ENCODE measurements around the gene STT3B.
"Not testable (repeated sequence)": the region's sequence is repeated elsewhere in the genome, so short reads cannot be mapped to it uniquely, and the experiment has no call there.

STT3B gene

GRCh38 chr3:31596176-31596575, 63.5 kb downstream of the STT3B start:
- TF ChIP-seq, protein P1, sequence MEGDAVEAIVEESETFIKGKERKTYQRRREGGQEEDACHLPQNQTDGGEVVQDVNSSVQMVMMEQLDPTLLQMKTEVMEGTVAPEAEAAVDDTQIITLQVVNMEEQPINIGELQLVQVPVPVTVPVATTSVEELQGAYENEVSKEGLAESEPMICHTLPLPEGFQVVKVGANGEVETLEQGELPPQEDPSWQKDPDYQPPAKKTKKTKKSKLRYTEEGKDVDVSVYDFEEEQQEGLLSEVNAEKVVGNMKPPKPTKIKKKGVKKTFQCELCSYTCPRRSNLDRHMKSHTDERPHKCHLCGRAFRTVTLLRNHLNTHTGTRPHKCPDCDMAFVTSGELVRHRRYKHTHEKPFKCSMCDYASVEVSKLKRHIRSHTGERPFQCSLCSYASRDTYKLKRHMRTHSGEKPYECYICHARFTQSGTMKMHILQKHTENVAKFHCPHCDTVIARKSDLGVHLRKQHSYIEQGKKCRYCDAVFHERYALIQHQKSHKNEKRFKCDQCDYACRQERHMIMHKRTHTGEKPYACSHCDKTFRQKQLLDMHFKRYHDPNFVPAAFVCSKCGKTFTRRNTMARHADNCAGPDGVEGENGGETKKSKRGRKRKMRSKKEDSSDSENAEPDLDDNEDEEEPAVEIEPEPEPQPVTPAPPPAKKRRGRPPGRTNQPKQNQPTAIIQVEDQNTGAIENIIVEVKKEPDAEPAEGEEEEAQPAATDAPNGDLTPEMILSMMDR (conservative IDR thresholded peaks at IDR 0.05): no peak
- no peak overlapping the region for H3K27ac ChIP-seq

DNA sequence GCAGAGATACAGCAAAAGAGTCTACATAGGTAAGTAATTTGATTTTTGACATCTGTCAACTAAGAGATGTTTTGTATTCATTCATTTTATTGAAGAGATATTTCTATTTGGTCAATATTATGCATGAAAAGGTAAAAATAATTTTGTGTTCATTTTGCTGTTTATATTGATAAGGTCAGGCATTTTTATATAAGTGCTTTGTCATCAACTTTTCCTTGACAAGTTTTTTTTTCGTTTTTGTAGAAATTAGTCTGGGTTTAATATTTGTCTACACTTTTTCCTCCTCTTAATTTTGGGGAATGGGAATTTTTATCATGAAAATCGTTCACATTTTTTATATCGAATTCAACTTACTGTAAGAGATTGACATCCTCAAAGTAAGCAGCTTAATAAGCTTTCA, 67.7 kb downstream of the STT3B start:
- H3K27ac ChIP-seq: no peak overlapping the region
- TF ChIP-seq, protein P1 (conservative IDR thresholded peaks at IDR 0.05): no peak

DNA sequence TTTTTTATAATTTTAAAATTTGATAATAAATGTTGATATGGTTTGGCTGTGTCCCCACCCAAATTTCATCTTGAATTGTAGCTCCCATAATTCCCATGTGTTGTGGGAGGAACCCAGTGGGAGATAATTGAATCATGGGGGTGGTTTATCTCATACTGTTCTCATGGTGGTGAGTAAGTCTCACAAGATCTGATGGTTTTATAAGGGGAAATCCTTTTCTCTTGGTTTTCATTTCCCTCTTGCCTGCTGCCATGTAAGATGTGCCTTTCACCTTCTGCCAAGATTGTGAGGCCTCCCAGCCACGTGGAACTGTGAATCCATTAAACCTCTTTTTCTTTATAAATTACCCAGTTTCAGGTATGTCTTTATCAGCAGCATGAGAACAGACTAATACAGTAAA, 72.6 kb downstream of the STT3B start:
- not testable (repeated sequence) for H3K27ac ChIP-seq

GRCh38 chr3:31606453-31606852, 73.7 kb downstream of the STT3B start:
- TF ChIP-seq, protein P1 (conservative IDR thresholded peaks at IDR 0.05): no peak
- no peak overlapping the region for H3K27ac ChIP-seq

DNA sequence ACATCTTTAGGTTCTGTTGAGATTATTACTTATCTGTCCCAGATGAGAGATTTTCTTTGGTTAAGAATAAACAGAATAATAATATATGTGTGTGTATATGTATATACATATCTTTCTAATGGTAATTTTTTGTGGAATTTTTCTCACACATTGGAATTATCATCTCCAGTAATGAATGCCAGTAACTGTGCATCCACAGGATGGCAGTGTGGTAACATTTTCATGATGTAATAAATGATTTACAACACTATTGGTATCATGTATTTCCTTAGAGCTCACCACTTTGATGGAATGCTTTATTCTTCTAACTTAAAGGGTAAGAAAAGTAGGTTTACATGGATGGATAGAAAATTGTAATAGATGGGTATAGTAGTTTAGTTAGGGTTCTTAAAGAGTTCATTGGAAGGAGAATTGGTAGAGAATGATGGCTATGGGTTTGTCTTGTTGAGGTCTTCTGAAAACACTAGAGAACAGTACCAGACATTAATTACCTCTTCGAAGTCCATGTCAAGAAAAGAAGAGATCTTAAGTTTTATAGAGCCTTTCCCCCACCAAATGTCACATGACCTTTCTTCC, 78.1 kb downstream of the STT3B start:
- TF ChIP-seq, protein P1 (conservative IDR thresholded peaks at IDR 0.05): peak; percentile 92
- no peak overlapping the region for H3K27ac ChIP-seq

GRCh38 chr3:31613177-31613576, 80.5 kb downstream of the STT3B start:
- TF ChIP-seq, protein P1 (conservative IDR thresholded peaks at IDR 0.05): no peak

GRCh38 chr3:31613654-31614053, 80.9 kb downstream of the STT3B start:
- TF ChIP-seq, protein P1 (conservative IDR thresholded peaks at IDR 0.05): no peak
- H3K27ac ChIP-seq: no peak overlapping the region

More at GRCh38 chr3:31613177-31613576, 80.5 kb downstream of the STT3B start:
- H3K27ac ChIP-seq: no peak overlapping the region

DNA sequence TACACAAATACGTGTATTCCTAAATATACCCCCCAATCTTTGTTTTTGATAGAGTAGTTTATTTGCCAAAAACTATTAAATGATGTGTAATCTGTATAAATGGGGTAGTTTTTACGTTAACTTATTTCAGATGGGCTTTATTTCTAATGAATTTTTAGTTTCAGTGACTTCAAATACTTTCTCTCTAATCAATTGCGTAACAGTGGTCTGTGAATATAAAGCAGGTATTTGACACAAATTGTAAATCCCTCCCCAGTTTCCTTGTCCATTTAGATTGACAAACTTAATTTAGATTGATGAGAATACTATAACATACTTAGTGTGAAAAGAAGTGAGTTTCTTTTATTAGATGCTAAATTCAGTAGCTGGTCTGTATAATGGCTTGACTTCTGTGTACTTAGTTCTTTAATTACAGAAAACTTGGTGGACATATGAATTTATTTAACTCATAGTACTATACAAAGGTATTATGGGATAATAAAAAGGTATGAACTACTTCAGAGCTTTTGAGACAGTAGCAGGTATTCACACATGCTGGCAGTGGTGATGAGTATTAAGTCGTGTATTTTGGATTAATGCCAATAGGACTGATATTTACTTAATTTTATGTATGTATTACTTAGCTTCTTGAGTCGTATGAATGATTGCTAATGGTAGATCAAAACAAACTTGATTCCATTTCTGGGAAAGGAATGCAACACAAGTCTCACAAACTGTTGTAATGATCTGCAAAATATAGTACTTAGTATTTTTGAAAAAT, 81.6 kb downstream of the STT3B start:
- H3K27ac ChIP-seq: no peak overlapping the region
- TF ChIP-seq, protein P1 (conservative IDR thresholded peaks at IDR 0.05): no peak
